NOMO-1 treated with dmso at 0.1 percent for 144 hours (cell line): ENCODE results near the gene MAN1A1.

Experiments
- DNase-seq: peaks from one replicate; lab custom pipeline; 2025; ENCODE audit not compliant: unreplicated experiment; lab: John Stamatoyannopoulos, UW

The MAN1A1 gene

DNA sequence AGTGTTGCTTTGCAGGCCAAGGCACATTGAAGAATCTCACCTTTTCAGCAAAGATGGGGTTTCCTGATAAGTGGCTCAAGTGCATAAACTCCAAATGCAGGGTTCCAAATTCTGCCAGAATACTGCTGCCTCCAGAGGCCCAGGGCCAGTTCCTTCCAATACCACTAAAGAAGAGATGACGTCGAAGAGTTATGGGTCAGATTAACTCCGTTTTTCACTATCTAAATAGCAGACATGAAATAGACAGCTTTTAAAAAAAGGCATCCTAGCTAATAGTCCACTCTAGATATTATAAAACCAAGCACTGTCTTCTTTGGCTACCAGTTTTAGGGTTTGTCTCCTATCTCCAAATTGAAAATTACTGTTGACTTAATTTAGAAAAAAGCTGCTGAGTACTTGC, 144.8 kb downstream of the MAN1A1 start:
- DNase-seq = no peak

DNA sequence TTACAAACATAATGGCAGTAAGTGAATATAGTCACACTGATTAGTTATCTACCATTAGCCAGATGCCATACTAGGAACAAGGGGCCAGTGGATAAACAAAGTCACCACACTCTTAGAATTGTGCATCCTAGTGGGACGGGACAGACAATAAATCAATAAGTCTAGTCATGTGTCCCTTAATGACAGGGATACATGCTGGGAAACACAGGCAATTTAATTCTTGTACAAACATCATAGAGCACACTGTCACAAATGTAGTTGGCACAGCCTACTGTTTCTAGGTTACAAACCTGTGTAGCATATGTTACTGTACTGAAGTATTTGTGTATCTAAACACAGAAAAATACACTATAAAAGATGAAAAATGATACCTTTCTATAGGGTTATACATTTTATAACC, 148.1 kb downstream of the MAN1A1 start:
- no peak for DNase-seq

DNA sequence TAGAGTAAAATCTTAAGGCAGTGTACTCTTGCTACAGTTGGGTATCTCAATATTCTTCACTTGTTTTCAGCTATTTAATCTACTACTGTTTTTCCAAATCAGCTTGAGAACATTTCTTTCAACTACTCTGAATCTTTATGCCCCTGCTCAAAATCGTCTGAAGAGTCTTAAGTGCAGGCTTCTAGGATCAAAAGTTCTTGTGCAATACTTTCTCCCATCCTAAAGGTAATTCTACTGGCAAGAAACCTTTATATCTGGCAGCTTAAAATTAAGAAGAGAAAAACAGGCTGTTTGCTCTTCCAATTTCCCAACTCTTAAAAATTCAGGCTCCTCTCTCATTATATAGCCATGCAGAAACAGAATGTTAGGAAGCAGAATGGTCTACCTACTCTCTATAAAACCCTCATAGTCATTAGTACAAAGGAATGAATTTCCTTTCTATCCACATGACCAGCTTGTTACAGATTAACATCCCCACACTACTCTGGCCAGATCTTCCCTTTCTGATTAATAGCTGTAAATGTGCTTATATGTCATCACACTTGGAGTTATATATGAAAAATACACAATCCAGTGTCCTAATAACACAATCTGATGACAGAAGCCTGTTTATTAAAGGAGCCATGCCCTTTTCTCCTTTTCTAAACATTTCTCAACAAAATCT, 148.9 kb downstream of the MAN1A1 start:
- no peak for DNase-seq

DNA sequence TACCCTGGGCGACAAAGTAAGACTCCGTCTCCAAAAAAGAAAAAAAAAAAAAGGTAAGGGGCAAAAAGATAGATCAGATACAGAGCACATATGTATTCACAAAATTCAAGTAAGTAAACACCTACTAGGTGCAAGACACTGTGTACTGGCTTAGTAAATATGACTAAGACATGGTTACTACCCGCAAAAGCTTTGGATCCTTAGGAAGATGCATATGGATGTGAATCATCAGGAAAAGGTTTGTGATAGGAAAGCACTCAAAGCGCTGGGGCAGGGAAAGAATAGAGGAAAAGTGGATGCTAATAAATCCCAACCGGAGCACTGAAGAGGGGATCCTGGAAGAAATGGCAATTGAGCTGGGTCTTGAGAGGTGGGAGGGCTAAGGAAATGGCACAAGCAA, 152.3 kb downstream of the MAN1A1 start:
- DNase-seq = no peak

DNA sequence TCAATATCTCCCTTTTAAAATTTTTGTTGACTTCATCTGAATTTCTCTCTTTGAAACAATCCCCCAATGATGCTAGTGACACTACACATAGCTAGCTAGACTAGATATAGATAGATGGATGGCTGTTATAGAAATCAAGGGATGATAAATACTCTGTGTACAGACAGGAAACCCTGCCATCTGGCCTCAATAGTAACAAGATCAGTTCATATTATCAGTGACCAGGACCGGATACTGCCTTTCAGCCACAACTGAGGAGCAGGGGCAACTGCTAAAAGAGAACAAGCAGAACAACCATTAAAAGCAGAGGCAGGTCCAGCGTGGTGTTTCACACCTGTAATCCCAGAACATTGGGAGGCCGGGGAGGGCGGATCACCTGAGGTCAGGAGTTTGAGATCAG, 152.8 kb downstream of the MAN1A1 start:
- no peak for DNase-seq

DNA sequence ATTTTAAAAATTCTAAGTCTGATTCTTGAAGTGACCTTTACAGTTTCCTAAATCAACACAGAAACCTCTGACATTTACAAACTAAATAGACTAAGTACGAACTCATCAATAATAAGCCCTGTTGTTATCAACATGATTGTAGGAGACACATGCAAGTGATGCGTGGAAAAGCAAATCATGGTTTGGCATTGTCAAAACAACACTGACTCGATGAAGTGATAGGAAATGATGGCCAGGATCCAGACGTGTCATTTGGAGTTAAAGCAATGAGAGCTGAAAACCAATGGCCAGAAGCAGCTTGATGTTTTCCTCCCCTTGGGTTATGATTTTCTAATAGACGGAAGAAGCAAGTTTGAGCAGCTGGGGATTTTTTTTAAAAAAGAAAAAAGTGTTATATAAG, 153.7 kb downstream of the MAN1A1 start:
- no peak for DNase-seq

DNA sequence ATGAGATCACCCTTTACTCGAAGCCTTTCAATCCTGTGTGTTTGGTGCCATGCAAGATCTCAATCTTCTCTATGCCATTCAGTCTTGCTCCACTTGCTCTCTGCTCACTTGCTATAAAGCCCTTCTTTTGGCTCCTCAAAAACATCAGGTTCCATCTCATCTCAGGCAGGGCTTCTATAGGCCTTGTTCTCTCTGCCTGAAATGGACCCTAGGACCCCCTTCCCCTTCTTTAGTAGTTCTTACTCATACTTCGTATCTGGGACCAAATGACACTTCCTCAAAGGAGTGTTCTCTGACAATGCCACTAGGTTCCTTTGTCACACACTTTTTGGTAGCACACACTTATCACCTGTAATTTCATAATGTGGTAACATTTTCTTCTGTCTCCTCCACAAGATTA, 154.4 kb downstream of the MAN1A1 start:
- no peak for DNase-seq

DNA sequence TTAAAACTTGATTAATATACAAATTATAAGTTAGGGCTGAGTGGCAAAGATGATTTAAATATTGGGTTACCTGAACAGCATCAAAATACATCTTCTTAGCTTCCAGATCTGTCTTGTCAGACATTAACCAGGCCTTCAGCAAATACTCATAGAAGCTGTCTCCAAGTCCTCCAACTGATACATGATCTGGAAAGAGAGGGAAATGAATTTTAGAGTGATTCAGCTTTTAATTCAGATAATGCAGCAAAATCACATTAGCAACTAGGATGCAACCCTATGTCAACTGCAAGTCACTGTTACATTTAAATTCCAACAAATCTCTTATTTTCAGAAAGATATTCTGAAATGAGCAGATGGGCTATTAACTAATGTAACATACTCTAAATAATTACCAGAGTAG, 155.9 kb downstream of the MAN1A1 start:
- no peak for DNase-seq

DNA sequence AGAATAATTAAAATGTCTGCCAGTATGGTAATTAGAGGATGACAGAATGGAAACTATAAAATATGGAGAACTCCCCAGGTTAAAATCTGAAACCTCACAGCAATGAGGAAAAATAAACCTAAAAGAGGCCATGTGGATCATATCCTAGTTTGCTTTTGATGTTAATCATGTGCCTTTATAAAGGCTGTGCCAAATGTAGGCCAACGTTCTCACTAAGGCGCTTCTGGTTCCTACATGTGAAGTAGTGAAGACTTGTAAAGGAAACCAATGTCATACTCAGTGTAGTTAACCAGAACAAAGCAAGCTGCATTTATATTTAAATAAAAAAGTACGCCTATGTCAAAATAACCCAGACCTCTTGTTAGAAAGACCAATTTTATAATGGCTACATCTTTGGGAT, 157.4 kb downstream of the MAN1A1 start:
- no peak for DNase-seq

DNA sequence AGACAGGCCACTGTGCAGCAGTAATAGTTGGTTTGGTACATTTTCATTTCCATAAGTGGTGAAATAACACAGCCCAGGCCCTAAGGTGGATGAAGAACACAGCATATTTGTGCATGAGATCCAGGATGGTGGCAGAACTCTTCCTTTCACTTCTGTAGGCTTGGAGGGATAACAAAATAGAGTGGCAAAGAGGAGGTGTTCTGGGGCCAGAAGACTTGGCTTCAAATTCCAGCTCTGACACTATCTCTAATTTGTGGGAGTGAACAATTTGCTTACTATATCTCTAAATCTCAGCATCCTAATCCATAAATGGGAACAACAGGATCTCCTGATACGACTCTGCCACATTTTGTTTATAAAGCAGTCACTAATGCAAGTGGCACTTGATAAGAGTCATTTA, 159.4 kb downstream of the MAN1A1 start:
- no peak for DNase-seq

DNA sequence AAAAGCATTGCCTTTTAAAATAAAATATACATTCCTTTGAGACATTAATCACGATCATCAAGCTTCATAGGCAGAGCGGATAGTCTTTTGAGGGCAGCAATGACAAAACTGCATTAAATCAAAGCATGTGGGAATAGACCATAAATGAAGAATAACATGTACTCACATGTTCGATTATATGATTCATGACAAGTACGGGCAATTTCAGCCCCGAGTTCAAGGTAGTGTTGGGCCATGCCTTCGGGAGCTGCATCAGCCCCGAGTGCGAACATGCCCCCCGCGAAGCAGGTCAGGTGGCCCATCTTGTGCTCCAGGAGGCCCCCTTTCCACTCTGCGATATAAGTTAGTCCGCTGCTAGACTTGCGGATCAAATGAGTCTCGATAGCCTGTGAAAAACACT, 160.1 kb downstream of the MAN1A1 start:
- no peak for DNase-seq

DNA sequence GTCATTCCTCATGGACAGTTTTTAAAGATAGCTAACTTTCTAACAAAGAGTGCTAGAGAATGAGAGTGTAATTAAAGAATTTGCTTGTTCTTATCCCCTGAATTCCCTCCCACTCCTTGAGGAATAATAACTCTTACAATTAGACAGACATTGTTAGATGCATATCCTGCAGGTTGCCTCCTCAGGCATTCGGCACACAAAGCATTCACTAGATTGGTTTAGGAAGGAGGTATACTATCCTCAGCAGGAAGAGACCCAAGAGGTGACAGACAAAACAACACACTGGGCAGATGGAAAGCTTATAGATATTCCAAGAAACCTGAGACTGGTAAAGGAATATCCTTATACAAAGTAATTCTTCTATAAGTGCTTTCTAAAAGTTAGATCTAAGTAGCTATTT, 162.0 kb downstream of the MAN1A1 start:
- no peak for DNase-seq

DNA sequence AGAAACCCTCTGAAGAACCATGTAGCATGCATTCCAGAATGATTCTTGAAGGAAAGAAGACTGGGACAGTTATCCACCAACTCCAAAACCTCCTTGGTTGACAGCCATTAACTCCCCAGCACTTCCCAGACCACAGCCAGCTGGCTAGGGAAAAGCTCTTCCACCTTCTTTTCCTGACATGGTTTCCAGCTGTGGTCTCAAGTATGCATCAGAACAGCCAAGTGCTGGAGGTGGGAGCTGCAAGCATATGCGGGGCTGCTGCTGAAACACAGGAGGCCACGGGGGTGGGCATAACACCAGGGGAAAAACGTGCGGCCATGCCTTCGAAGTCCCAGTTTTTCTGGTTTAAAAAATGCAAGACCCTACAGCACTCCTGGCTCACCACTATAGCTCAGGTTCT, 163.1 kb downstream of the MAN1A1 start:
- DNase-seq = no peak

DNA sequence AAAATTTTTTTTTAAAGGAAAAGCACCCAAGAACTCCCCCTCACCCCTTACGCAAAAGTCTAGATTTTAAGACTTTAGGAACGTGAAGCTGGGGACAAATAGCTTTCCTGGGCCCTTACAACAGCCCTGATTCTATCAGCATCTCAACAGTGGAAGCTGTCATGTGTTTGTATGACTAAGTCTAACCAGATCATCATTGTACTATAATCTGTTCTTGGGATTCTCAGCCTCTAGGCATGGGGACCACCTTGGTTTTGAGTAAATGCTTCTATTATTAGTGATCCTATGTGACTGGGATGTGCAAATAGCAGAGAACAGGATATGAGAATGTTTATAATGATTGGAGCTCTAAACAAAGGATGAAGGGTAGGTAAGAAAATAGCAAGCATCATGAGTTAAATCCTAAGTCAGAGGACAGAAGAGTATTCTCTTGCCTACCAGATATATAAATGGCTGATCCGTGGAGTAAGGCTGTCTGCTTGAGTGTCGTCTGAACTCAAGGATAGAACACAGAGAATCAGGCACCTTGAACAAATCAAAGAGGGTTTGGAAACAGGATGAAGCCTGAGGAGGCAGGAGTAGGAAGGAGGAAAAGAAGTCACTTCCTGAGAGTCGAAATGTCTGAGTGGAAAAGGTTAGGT, 165.4 kb downstream of the MAN1A1 start:
- no peak for DNase-seq

DNA sequence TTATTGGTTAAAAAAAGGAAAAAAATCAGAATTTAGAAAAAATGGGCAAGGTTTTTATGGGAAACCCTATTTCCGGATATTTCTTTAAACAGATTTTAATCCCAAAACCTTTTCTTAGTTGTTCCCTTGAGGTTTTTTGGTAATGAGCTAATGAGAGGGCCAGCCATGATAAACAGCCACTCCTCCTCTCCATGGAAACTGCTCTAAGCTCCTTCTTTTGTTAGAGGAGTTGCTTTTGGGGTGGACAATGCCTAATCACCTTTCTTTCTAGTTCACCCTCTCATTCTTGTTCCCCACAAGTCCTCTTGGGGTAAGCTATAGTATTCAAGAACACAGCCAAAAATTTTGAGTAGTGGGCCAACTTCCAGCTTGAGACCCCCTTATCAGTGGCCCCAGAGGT, 166.1 kb downstream of the MAN1A1 start:
- DNase-seq = no peak

DNA sequence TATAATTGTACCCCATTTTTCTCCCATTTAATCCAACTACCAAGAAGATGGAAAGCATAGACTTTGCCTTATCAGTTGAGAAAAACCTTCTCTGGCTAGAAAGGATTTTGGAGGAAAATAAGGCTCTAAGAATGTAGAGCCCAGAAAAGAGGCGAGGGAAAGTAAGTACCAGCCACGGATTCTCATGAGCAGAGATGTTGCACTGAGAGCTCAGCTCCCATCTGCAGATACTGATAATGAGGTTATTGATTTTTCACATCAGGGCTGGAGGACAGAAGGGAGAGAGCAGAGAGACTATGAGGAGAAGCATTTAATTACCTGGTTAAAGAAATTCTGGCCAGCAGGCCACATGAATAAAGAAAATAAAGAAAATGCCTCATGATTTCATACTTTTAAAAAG, 166.7 kb downstream of the MAN1A1 start:
- DNase-seq = no peak

DNA sequence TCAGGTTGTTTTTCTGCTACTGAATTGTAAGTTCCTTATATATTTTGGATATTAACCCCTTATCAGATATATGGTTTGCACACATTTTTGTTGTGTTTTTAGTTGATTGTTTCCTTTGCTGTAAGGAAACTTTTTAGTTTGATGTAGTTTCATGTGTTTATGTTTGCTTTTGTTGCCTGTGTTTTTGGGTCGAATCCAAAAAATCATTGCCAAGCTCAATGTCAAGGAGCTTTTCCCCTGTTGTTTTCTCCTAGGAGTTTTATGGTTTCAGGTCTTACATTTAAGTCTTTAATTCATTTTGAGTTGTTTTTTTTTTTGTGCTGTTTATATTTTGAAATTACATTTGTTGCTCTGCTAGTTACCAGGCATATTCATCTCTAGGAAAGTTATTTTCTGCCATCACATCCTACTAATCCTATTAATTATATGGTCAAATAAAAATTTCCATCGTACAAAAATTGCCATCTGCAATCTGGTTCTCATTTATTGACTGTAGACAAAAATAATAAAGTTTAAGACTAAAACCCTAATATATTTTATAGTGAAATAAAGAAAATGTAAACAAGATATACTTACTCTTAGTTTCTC, 167.3 kb downstream of the MAN1A1 start:
- DNase-seq = no peak

DNA sequence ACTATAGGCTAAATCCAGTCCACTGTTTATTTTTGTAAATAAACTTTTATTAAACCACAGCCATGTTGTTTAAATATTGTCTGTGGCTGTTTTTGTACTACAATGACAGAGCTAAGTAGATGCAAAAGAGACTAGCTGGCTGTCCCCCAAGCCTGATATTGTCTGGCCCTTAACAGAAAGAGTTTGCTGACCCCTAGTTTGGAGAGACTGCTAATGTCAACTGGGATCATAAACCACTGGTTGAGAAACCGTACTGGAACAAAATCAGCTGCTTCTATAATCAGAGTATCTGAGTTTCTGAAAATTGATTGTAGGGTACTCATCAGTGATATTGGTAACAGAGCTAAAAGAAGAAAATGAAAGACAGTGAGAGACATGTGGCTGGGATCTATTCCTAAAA, 168.5 kb downstream of the MAN1A1 start:
- DNase-seq = no peak

DNA sequence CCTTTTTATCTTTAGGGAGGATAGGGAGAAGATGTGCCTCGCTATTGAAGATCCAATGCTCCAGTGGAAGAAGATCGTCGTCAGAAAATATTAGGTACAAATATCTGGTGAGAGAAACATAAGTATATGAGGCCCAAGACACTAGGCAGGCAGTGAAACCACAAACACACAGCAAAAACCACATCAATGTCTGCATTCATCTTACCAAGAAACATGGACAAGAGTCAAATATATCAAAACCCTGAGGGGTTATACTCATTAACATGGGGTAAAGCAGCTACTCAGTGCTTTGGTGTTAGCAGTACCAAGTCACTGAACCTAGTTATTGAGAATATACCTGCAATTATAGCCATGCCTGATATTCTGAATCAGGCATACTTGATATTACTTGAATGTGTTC, 169.7 kb downstream of the MAN1A1 start:
- DNase-seq = no peak

DNA sequence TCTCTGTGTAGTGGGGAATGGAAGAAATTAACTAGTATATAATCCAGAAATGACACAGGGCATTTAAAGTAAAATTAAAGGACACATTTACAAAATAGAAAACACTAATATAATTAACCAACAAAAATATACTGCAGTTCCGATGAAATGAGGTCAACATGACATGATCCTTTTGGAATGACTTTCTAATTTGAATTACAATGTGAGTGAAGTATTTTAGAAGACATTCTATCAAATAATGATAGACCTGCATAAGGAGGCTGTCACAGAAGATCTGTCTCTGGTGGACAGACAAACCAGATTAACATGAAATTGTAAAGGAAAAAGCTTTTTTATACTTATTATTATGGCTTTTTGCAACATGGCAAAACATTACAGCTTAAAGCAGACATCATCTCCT, 170.5 kb downstream of the MAN1A1 start:
- no peak for DNase-seq

DNA sequence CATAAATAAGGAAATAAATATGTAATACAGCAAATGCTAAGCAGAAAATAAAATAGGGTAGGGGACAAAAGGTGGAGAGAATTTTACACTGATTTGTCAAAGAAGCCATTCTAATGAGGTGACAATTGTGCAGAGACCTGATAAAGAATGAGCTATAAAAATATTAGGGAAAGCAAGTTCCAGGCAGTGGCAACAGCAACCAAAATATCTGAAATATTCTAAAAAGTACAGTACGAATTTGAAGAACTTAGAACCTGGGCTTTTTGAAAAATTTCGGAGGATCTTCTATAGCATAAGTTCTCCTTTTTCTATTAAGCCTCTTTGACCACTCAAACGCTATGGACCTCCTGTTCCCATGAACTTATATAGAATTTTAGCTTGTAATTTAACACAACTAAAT, 173.1 kb downstream of the MAN1A1 start:
- no peak for DNase-seq

DNA sequence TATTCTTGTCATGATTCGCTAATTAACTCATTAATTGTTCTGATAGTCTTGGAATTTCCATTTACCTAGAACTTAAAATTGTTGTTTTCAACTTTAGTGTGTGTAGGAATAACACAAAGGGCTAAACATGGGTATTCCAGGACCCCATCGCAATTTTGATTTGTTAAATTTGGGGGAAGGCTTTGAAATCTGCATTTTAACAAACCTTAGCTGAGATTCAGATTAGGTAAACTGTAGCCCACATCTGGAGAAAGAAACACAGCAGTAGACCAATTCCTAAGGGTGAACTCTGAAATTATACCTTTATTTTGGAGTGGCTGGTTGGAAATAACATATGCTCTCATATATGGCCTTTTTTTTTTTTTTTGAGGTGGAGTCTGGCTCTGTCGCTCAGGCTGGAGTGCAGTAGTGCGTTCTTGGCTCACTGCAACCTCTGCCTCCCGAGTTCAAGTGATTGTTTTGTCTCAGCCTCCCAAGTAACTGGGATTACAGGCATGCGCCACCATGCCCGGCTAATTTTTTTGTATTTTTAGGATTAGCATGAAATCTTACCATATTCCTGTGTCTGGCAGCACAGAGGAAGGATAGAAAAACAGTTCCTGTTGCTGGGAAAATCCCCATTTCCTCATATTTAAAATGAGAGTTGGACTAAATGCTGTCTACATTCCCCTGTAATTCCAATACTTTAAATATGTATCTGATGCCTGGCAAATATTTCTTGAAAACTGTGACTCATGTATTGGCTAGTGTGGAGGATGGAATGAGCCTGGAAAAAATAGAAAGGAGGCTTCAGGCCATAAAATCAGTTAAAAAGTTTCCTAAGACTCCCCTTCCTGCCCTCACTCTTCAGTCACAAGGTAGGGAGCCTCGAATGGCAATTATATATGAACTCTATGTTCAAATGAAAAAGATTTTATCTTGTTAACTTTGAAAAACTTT, 174.4 kb downstream of the MAN1A1 start:
- no peak for DNase-seq
